HG02885 (cell line): ENCODE data around the gene ACOT8.
"Not testable (repeated sequence)": the region's sequence is repeated elsewhere in the genome, so short reads cannot be mapped to it uniquely, and the experiment has no call there.

Source experiments
- ATAC-seq: cut with Tn5 transposase; IDR thresholded peaks from one replicate; pipeline ENCODE4 v1.9.1; 2021; ENCODE audit warnings: mild to moderate bottlenecking; ENCODE audit not compliant: unreplicated experiment, poor library complexity

The ACOT8 gene

GRCh38 chr20:45832619-45833018 is 24.6 kb downstream of the ACOT8 start:
- ATAC-seq: no peak

- not testable (repeated sequence) for ATAC-seq
Measured at GRCh38 chr20:45829673-45830106, 27.5 kb downstream of the ACOT8 start.

DNA sequence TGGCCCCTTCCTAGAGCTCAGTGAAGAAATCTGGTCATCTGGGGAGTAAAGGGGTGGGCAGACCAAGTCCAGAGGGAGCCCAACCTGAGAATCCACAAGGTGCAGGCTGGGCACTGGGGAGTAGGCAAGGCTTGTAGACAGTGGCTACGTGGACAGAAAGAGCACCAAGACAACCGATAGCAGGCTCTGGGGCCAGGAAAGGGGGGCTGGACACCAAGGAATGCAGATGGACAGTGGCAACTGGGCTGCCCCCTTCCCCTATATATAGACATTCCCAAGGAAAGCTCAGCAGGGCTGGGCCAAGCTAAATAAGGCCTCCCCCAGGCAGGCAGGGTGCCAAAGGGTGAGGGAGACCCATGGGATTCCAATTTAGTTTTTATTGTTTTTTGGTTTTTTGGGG is 28.6 kb downstream of the ACOT8 start:
- no peak for ATAC-seq

DNA sequence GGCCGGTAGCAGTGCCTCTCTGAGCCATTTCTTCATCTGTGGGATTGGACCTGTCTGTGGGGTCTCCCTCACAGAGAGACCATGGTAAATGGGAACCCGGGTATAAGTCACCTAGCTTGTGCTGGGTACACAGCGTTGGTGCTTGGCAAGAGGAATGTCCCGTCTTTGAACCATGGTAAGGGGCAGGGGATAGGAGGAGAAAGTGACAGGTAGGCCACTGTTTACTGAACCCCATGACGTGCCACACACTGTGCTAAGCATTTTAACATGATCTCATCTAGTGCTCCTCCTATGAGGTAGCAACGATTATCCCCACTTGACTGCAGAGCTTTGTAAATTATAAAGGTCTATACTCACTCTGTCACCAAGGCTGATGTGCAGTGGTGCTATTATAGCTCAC is 29.5 kb downstream of the ACOT8 start:
- ATAC-seq: no peak

- no peak for ATAC-seq
Measured at GRCh38 chr20:45827030-45827652, 30.1 kb downstream of the ACOT8 start, which contains the start of gene TNNC2. Gene TNNC2 (minus strand): TSS chr20:45827312. CDS start chr20:45827248, 64 bp downstream.

- ATAC-seq: no peak
Measured at GRCh38 chr20:45826381-45827019, 30.7 kb downstream of the ACOT8 start.

GRCh38 chr20:45823949-45824835 is 33.0 kb downstream of the ACOT8 start:
- no peak for ATAC-seq

DNA sequence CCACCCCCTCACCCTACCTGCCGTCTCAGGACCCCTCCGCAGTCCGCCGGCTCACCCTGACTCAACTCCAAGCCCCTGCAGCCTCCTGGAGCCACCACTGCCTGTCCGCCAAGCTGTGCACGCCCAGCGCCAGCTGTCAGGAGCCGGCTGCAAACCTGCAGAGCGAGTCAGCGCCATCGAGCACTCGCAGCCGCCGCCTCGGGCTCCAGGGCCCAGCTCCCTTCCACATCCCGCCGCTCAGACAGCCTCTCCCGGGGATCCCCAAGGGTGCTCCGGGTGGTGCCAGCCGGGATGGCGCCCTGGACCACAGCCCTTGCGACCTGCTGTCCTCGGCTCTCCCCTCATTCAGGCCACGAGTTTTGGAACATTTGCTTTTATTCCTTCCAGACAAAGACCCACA is 34.3 kb downstream of the ACOT8 start:
- no peak for ATAC-seq

GRCh38 chr20:45821947-45822346 is 35.2 kb downstream of the ACOT8 start:
- no peak for ATAC-seq

GRCh38 chr20:45819466-45819865 is 37.7 kb downstream of the ACOT8 start:
- no peak for ATAC-seq

DNA sequence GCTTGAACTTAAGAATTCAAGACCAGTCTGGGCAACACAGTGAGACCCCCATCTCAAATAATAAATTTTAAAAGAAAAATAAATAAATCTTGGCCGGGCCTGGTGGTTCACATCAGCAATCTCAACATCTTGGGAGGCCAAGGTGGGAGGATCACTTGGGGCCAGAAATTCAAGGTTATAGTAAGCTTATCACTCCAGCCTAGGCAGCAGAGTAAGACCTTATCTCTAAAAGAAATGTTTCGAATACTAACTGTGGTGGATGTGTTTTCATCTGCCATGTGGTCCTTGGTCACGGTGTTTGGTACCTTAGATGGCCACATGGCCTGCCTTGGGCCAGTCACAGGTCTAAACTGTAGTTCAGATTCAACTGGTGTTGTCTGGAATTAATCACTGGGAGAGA is 39.0 kb downstream of the ACOT8 start:
- no peak for ATAC-seq

GRCh38 chr20:45817376-45818194 is 39.6 kb downstream of the ACOT8 start:
- ATAC-seq: no peak

GRCh38 chr20:45816951-45817350 is 40.2 kb downstream of the ACOT8 start:
- ATAC-seq: no peak

GRCh38 chr20:45814314-45814713 is 42.9 kb downstream of the ACOT8 start:
- ATAC-seq: no peak

- no peak for ATAC-seq
Measured at GRCh38 chr20:45813489-45813888, 43.7 kb downstream of the ACOT8 start.

DNA sequence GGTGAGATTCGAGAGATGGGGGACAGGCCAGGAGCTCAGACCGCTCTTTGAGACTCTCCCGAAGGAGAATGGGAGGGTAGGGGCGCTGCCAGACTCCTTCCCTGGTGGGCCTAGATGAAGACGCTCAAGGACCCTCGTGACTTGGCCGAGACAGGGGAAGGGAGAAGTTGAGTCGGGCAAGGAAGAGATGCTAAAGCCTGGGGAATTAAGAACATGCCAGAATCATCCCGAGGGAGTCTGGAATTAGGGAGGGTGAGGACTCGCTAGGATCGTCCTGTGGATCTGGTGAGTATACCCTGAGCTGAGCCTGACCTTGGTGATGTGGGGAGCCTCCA is 44.2 kb downstream of the ACOT8 start:
- no peak for ATAC-seq

DNA sequence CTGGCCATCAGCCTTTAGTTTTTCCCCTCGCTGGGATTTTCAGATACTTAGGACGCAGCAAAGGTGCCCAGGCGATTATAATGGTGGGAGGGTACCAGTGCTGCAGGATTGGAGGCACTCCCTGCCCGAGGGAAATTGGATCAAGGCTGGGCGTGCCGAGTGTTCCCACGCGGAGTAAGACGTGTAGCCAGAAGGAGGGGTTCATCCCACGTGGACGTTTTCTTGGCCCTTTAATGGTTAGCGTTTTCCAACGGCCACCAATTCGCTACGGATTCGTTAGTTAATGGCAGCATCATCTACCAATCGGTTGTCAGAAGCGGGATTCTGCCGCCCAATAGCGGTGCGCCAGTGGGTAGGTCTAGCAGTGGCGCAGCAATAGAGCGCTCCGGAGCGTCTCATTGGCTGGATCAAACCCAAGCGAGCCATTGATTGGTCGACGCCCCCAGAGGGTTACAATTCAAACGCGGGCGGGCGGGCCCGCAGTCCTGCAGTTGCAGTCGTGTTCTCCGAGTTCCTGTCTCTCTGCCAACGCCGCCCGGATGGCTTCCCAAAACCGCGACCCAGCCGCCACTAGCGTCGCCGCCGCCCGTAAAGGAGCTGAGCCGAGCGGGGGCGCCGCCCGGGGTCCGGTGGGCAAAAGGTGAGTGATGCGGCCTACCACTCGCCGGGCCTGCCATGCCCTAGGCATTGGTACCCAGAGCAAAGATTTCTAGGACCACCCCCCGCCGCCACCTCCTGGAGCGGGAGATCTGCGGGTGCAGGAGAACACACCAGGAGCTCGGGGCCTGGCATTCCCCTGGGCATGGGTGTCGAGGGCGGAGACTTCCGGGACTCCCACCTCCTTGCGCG is 44.8 kb downstream of the ACOT8 start, which contains the start of gene UBE2C:
TSS of gene UBE2C (plus strand) at position 488 of the 849 bp plus-strand sequence. CDS start at position 540, 52 bp downstream.
- ATAC-seq: peak; percentile 99

- no peak for ATAC-seq
Measured at GRCh38 chr20:45810191-45810970, 46.8 kb downstream of the ACOT8 start.

- ATAC-seq: no peak
Measured at GRCh38 chr20:45801851-45802250, 55.3 kb downstream of the ACOT8 start.
